ENCODE results near the gene OPCML.

DNA sequence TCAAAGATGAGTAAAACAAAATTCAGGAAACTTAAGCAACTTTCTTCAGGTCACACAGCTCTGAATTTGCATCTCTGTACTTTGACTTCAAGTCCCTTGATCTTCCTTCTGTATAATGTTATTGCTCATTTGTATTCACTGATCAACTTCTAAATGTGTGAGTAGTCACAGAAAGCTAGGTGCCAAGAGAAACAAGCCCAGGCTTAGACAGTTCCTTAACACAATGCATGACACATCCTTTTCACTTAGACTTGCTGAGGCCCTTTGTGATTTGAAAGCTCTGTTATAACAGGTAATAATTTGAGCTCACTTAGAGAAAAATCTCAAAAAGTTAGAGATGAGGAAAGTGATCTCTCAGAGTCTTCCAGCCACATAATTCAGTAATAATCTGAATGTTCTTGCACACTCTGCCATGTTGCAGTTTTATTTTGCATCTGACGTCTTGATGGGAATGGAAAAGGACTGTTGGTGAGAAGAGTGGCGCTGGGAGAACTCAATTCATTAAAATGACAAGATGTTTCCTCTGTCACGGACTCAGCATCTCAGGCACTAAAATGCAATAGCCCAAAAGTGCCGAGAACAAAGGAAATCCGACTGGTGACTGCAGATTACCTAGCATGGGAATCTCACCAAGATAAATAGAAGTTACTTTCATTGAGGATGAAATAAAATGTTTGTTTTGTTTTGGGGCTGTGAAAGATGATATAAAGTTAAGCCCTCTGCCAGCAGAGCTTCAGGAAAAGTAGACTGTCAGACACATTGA lies 665.3 kb downstream of the OPCML start:
- TF ChIP-seq, protein P1, sequence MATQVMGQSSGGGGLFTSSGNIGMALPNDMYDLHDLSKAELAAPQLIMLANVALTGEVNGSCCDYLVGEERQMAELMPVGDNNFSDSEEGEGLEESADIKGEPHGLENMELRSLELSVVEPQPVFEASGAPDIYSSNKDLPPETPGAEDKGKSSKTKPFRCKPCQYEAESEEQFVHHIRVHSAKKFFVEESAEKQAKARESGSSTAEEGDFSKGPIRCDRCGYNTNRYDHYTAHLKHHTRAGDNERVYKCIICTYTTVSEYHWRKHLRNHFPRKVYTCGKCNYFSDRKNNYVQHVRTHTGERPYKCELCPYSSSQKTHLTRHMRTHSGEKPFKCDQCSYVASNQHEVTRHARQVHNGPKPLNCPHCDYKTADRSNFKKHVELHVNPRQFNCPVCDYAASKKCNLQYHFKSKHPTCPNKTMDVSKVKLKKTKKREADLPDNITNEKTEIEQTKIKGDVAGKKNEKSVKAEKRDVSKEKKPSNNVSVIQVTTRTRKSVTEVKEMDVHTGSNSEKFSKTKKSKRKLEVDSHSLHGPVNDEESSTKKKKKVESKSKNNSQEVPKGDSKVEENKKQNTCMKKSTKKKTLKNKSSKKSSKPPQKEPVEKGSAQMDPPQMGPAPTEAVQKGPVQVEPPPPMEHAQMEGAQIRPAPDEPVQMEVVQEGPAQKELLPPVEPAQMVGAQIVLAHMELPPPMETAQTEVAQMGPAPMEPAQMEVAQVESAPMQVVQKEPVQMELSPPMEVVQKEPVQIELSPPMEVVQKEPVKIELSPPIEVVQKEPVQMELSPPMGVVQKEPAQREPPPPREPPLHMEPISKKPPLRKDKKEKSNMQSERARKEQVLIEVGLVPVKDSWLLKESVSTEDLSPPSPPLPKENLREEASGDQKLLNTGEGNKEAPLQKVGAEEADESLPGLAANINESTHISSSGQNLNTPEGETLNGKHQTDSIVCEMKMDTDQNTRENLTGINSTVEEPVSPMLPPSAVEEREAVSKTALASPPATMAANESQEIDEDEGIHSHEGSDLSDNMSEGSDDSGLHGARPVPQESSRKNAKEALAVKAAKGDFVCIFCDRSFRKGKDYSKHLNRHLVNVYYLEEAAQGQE (IDR thresholded peaks at IDR 0.05; ENCODE audit: unreplicated experiment): no peak
- TF ChIP-seq CREB1 (CRISPR knock-in tag; IDR thresholded peaks at IDR 0.05; ENCODE audit: low read depth) (no peak), POLR2AphosphoS5 (IDR thresholded peaks at IDR 0.05; ENCODE audit: low read depth) (no peak), EZH2 (IDR thresholded peaks at IDR 0.05; ENCODE audit: low read depth, unreplicated experiment) (no peak), STAT1 (IDR thresholded peaks at IDR 0.05; ENCODE audit: unreplicated experiment) (no peak)
- TF ChIP-seq, protein P2, sequence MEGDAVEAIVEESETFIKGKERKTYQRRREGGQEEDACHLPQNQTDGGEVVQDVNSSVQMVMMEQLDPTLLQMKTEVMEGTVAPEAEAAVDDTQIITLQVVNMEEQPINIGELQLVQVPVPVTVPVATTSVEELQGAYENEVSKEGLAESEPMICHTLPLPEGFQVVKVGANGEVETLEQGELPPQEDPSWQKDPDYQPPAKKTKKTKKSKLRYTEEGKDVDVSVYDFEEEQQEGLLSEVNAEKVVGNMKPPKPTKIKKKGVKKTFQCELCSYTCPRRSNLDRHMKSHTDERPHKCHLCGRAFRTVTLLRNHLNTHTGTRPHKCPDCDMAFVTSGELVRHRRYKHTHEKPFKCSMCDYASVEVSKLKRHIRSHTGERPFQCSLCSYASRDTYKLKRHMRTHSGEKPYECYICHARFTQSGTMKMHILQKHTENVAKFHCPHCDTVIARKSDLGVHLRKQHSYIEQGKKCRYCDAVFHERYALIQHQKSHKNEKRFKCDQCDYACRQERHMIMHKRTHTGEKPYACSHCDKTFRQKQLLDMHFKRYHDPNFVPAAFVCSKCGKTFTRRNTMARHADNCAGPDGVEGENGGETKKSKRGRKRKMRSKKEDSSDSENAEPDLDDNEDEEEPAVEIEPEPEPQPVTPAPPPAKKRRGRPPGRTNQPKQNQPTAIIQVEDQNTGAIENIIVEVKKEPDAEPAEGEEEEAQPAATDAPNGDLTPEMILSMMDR (conservative IDR thresholded peaks at IDR 0.05; ENCODE audit: low read depth in 2 of 2): no peak

Measured in GM23338 (cell line).